Right lobe of liver (tissue), 6 donors: Measurements from ENCODE around the gene DCTPP1. TPM values are rescaled to one million over a fixed set of nuclear protein-coding genes. Genes with fewer than 3 reads are reported as not detected.

Experiments used
- ATAC-seq, 4 donors: fragments of 200-7000 bp; cut with Tn5 transposase; one replicate each; pipeline ENCODE4 v1.9.1; 2020; ENCODE audit warnings: mild to moderate bottlenecking in 4 of 4, moderate library complexity in 4 of 4
- DNase-seq, 3 donors: peaks; one replicate each; pipeline ENCODE4 v3.0.0-alpha.2; 2020
- H3K27ac ChIP-seq, 3 donors: fragments of 200-600 bp; one replicate each; pipeline ENCODE4 v1.8.0; 2022
- H3K27me3 ChIP-seq, 2 donors: fragments of 200-600 bp; one replicate each; pipeline ENCODE4 v1.8.0; 2022
- H3K36me3 ChIP-seq, 4 donors: fragments of 200-600 bp; sonication (generic) in 1 of 4; one replicate each; pipeline versions ENCODE4 v1.5.1 to v1.8.0; 2017 to 2022; ENCODE audit warnings: control low read depth in 1 of 4
- H3K4me1 ChIP-seq, 4 donors: fragments of 200-600 bp; sonication (generic) in 1 of 4; one replicate each; pipeline versions ENCODE4 v1.5.1 to v1.8.0; 2017 to 2022; ENCODE audit warnings: control low read depth in 1 of 4
- H3K4me3 ChIP-seq, 3 donors: fragments of 200-600 bp; one replicate each; pipeline ENCODE4 v1.8.0; 2022
- H3K9me3 ChIP-seq, 4 donors: fragments of 200-600 bp; sonication (generic) in 1 of 4; one replicate each; pipeline versions ENCODE4 v1.5.1 to v1.8.0; 2017 to 2022; ENCODE audit warnings: control low read depth in 1 of 4
- CTCF ChIP-seq, 4 donors: fragments of 200-600 bp in 3 of 4; fragments of 450-650 bp in 1 of 4; IDR thresholded peaks; one replicate each; pipeline versions ENCODE4 v1.5.1 to v1.8.0; 2016 to 2022; ENCODE audit warnings: antibody characterized with exemption in 4 of 4, mild to moderate bottlenecking in 2 of 4
- POLR2A ChIP-seq: fragments of 450-650 bp; IDR thresholded peaks from one replicate; pipeline ENCODE4 v1.6.1; 2017; ENCODE audit warnings: antibody characterized with exemption, mild to moderate bottlenecking
- WGBS: methylation state at CpG from one replicate; pipeline ENCODE4 v1.1.6; 2018; ENCODE audit warnings: low coverage, low lambda C conversion rate; ENCODE audit not compliant: insufficient coverage; ENCODE audit errors: missing lambda C conversion rate; 5-methylcytosine and 5-hydroxymethylcytosine counted together
- intact Hi-C, 2 donors: fragments of 100-400 bp; cut with DNase I; formaldehyde crosslinking; loops; one replicate each; pipeline versions ENCODE4 v1.11.2 to v1.14.1; 2022
- total RNA-seq, 6 experiments: library from RNA; depleted of rRNA in 2 of 6; stranded (reverse); fragments of >200 nt in 2 of 6; fragmentation: NEBNext Ultra II Directional in 3 of 6; extraction: Animal tissue kit (Norgen Biotek cat#: 25700) in 3 of 6; gene quantifications; one replicate each; pipeline versions ENCODE4 v1.1.0 to v1.2.4, GENCODE V29; 2016 to 2023
- donor health status: DM: no; HTN: yes; CAD: no.
- donor health status: DM: no; HTN: no; CAD: no.
- donor health status: DM: no; HTN: no; CAD: no.
- donor health status: DM: no; HTN: yes; CAD: no.
- donor health status: DM: no; HTN: yes; CAD: no.

DCTPP1 gene
- total RNA-seq, 6 experiments from 2014 or later = 10.0 to 17.9 (median 13.9) TPM

- 51% methylated on average over 3 of the region's 3 CpGs for WGBS
- no peaks in the 10 kb centered on the region for H3K9me3 ChIP-seq
- DNase-seq (no peak), ATAC-seq (no peak)
- intact Hi-C loops = no loop called here
- H3K36me3 ChIP-seq = peaks cover 0 to 3% (median 0%) of the 10 kb centered on the region in 4 donors
- no peak overlapping the region for H3K4me3 ChIP-seq
- H3K27me3 ChIP-seq = no peaks in the 10 kb centered on the region
- no peak for TF ChIP-seq POLR2A
- no peak for TF ChIP-seq CTCF (IDR thresholded peaks at IDR 0.05)
- H3K4me1 ChIP-seq = peaks cover 0 to 32% (median 9%) of the 10 kb centered on the region in 4 donors
- H3K27ac ChIP-seq = peak overlapping the region in 2 of 3 donors; percentile 86 to 94
Measured at GRCh38 chr16:30449116-30449435, 19.2 kb upstream of the DCTPP1 start.

- TF ChIP-seq POLR2A = peak; percentile 73
- no peak for TF ChIP-seq CTCF (IDR thresholded peaks at IDR 0.05)
- WGBS = 34% methylated on average over 11 of the region's 12 CpGs
- Histone ChIP-seq H3K27ac (peak overlapping the region; percentile 86 to 98 (median 94)), H3K27me3 (no peaks in the 10 kb centered on the region), H3K9me3 (no peaks in the 10 kb centered on the region), H3K36me3 (peaks cover 0 to 4% (median 2%) of the 10 kb centered on the region in 4 donors), H3K4me3 (peak overlapping the region in 2 of 3 donors; percentile 1 to 69), H3K4me1 (peaks cover 0 to 36% (median 9%) of the 10 kb centered on the region in 4 donors)
- ATAC-seq = peak; percentile 49 to 71 (median 56)
- peak in 1 of 3 donors; percentile 60 for DNase-seq
- intact Hi-C loops = no loop called here
Measured at GRCh38 chr16:30447512-30448226, 17.8 kb upstream of the DCTPP1 start.

- intact Hi-C loops = no loop called here
- H3K9me3 ChIP-seq = no peaks in the 10 kb centered on the region
- DNase-seq (no peak), ATAC-seq (peak; percentile 1 to 30 (median 14))
- no peak for TF ChIP-seq CTCF (IDR thresholded peaks at IDR 0.05)
- TF ChIP-seq POLR2A = no peak
- 10% methylated on average over 6 of the region's 10 CpGs for WGBS
- H3K27ac ChIP-seq = peak overlapping the region; percentile 86 to 98 (median 94)
- peaks cover 0 to 4% (median 2%) of the 10 kb centered on the region in 4 donors for H3K36me3 ChIP-seq
- no peaks in the 10 kb centered on the region for H3K27me3 ChIP-seq
- H3K4me3 ChIP-seq = peak overlapping the region; percentile 69 to 96 (median 83)
- peaks cover 0 to 36% (median 9%) of the 10 kb centered on the region in 4 donors for H3K4me1 ChIP-seq
Measured at GRCh38 chr16:30446203-30446595, 16.4 kb upstream of the DCTPP1 start.

GRCh38 chr16:30445408-30446202 is 15.8 kb upstream of the DCTPP1 start, which contains the start of gene SEPHS2:
Gene SEPHS2, minus strand, starts transcription at chr16:30445874. Its CDS starts 147 bp downstream, at chr16:30445727.
- TF ChIP-seq CTCF (IDR thresholded peaks at IDR 0.05) (peak in 3 of 4 donors; percentile 17 to 24 (median 21)), POLR2A (peak; percentile 100)
- intact Hi-C loops = no loop called here
- Histone ChIP-seq H3K27me3 (no peaks in the 10 kb centered on the region), H3K27ac (peak within 1 kb of the TSS; percentile 86 to 98 (median 94)), H3K4me1 (peaks cover 0 to 36% (median 9%) of the 10 kb centered on the region in 4 donors), H3K36me3 (peaks cover 0 to 4% (median 2%) of the 10 kb centered on the region in 4 donors), H3K9me3 (no peaks in the 10 kb centered on the region), H3K4me3 (peak within 1 kb of the TSS; percentile 69 to 96 (median 83))
- ATAC-seq (peak; percentile 74 to 84 (median 80)), DNase-seq (peak; percentile 96 to 100 (median 99))
- under 1% methylated on average over 24 of the region's 59 CpGs for WGBS
